GM15510 (cell line): ENCODE measurements around the gene RASSF8.

ENCODE experiments used
- POLR2A ChIP-seq: IDR thresholded peaks from 3 replicates; pipeline ENCODE4 v1.6.1; 2011; ENCODE audit warnings: borderline replicate concordance; ENCODE audit not compliant: insufficient read length; ENCODE audit errors: extremely low read depth

RASSF8 gene

GRCh38 chr12:26114720-26115401, 156.4 kb downstream of the RASSF8 start:
- no peak for TF ChIP-seq POLR2A

- TF ChIP-seq POLR2A: no peak
These were observed 158.6 kb downstream of the RASSF8 start for GRCh38 chr12:26116829-26117715.

GRCh38 chr12:26118308-26118707, 159.8 kb downstream of the RASSF8 start:
- no peak for TF ChIP-seq POLR2A

GRCh38 chr12:26119391-26119989, 161.0 kb downstream of the RASSF8 start:
- TF ChIP-seq POLR2A: no peak

- no peak for TF ChIP-seq POLR2A
These were observed 162.2 kb downstream of the RASSF8 start for GRCh38 chr12:26120561-26121274.

- no peak for TF ChIP-seq POLR2A
These were observed 163.0 kb downstream of the RASSF8 start for GRCh38 chr12:26121323-26122060.

GRCh38 chr12:26122061-26122680, 163.7 kb downstream of the RASSF8 start:
- TF ChIP-seq POLR2A: no peak

GRCh38 chr12:26122681-26123481, 164.4 kb downstream of the RASSF8 start:
- no peak for TF ChIP-seq POLR2A

- no peak for TF ChIP-seq POLR2A
These were observed 165.0 kb downstream of the RASSF8 start for GRCh38 chr12:26123482-26123980.

- no peak for TF ChIP-seq POLR2A
These were observed 166.2 kb downstream of the RASSF8 start, which contains the start of gene BHLHE41 for GRCh38 chr12:26124446-26125399. TSS of gene BHLHE41 (minus strand) at chr12:26125037. CDS start at chr12:26124779, 258 bp downstream.
